GDM1 (cell line): ENCODE measurements around the gene HOXB9.

Experiments used
- DNase-seq: peaks from one replicate; lab custom pipeline; 2025; lab: John Stamatoyannopoulos, UW

Gene HOXB9

GRCh38 chr17:48626245-48627117, at the start of gene HOXB9:
HOXB9 (minus strand) TSS chr17:48626358; CDS start chr17:48626269, 89 bp downstream.
- DNase-seq = no peak

GRCh38 chr17:48672340-48672739, 46.2 kb upstream of the HOXB9 start:
- DNase-seq = no peak

GRCh38 chr17:48671697-48672171, 45.6 kb upstream of the HOXB9 start:
- DNase-seq = no peak

- DNase-seq = no peak
These were observed 37.2 kb upstream of the HOXB9 start for GRCh38 chr17:48663134-48663924.

GRCh38 chr17:48655913-48656312, 29.8 kb upstream of the HOXB9 start:
- DNase-seq = no peak

GRCh38 chr17:48649741-48650140, 23.6 kb upstream of the HOXB9 start:
- no peak for DNase-seq

- no peak for DNase-seq
These were observed 21.7 kb upstream of the HOXB9 start for GRCh38 chr17:48647963-48648245.

GRCh38 chr17:48647103-48647962, 21.2 kb upstream of the HOXB9 start:
- DNase-seq = no peak

GRCh38 chr17:48646183-48647102, 20.3 kb upstream of the HOXB9 start:
- no peak for DNase-seq

GRCh38 chr17:48645639-48646182, 19.6 kb upstream of the HOXB9 start:
- no peak for DNase-seq

- no peak for DNase-seq
These were observed 18.9 kb upstream of the HOXB9 start for GRCh38 chr17:48644910-48645557.

GRCh38 chr17:48644159-48644558, 18.0 kb upstream of the HOXB9 start:
- no peak for DNase-seq

GRCh38 chr17:48643697-48644012, 17.5 kb upstream of the HOXB9 start:
- DNase-seq = no peak

- no peak for DNase-seq
These were observed 16.9 kb upstream of the HOXB9 start for GRCh38 chr17:48642843-48643696.

- DNase-seq = no peak
These were observed 16.1 kb upstream of the HOXB9 start for GRCh38 chr17:48642059-48642842.

- no peak for DNase-seq
These were observed 15.4 kb upstream of the HOXB9 start for GRCh38 chr17:48641541-48642058.

- DNase-seq = no peak
These were observed 14.7 kb upstream of the HOXB9 start for GRCh38 chr17:48640858-48641180.

- no peak for DNase-seq
These were observed 14.1 kb upstream of the HOXB9 start for GRCh38 chr17:48639982-48640857.
